ENCODE results near the gene NME3. TPM values are rescaled to one million over a fixed set of nuclear protein-coding genes. Genes with fewer than 3 reads are reported as not detected.

Gene NME3
- total RNA-seq, 4 donors from 2014 or later, result 35.3 to 208 (median 59.7) TPM

DNA sequence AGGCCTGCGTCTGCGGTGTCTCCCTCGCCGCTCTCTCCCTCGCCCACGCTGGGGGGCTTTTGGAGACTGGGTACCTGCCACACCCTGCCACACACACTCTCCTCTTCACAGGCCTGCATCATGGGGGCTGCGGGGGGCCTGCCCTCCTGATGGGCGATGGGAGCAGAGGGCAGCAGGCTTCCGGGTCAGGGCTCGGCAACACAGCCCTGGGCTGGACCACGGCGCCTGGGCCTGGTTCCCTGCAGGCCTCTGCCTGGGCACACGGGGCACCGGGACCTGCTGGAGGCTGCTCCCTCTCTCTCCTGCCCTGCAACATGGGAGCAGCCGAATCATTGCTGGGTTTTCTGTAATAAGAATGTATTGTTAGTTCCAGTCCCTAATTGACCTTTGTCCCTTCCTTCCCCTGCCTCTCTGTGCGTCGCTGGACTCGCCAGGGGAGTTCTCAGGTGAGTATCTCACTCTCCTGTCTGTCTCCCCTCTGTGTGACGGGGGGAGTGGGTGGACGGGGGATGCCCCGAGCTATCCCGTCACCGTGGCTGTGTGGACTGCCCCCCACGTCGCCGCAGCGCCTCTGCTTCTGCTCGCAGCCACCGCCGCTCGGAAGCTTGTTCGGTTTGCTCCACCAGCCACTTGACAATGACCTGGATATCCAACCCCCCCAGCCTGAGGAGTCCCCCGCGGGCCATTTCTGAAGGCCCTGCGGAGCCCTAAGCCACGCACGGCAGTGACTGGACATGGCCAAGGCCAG, 13.5 kb downstream of the NME3 start:
- H3K4me3 ChIP-seq, result no peak overlapping the region
- TF ChIP-seq POLR2A (IDR thresholded peaks at IDR 0.05), result no peak
- TF ChIP-seq, protein P1, sequence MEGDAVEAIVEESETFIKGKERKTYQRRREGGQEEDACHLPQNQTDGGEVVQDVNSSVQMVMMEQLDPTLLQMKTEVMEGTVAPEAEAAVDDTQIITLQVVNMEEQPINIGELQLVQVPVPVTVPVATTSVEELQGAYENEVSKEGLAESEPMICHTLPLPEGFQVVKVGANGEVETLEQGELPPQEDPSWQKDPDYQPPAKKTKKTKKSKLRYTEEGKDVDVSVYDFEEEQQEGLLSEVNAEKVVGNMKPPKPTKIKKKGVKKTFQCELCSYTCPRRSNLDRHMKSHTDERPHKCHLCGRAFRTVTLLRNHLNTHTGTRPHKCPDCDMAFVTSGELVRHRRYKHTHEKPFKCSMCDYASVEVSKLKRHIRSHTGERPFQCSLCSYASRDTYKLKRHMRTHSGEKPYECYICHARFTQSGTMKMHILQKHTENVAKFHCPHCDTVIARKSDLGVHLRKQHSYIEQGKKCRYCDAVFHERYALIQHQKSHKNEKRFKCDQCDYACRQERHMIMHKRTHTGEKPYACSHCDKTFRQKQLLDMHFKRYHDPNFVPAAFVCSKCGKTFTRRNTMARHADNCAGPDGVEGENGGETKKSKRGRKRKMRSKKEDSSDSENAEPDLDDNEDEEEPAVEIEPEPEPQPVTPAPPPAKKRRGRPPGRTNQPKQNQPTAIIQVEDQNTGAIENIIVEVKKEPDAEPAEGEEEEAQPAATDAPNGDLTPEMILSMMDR (IDR thresholded peaks at IDR 0.05), result no peak
- intact Hi-C loops (cut with DNase I; ENCODE audit: low total_unique reads), result no loop called here
- H3K9me3 ChIP-seq, result no peaks in the 10 kb centered on the region
- H3K27ac ChIP-seq, result no peak overlapping the region
- H3K4me1 ChIP-seq, result no peaks in the 10 kb centered on the region
- H3K36me3 ChIP-seq, result no peaks in the 10 kb centered on the region
- H3K27me3 ChIP-seq, result no peaks in the 10 kb centered on the region
- no peak for DNase-seq

DNA sequence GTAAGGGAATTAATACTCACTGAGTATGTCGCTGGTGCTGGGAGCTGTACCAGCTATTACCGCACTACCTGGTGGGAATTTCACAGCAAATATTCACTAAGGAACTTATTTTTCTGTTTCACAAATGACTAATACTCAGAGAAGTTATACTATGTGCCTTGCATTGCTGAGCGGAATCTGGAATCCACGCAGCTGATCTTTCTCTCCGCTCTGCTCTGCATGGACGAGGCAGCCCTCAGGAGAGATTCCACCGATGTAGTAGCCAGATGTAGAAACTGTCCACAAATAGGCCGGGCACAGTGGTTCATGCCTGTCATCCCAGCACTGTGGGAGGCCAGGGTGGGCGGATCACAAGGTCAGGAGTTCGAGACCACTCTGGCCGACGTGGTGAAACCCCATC, 17.1 kb downstream of the NME3 start:
- Histone ChIP-seq H3K4me1 (no peaks in the 10 kb centered on the region), H3K4me3 (no peak overlapping the region), H3K9me3 (no peaks in the 10 kb centered on the region), H3K27me3 (no peaks in the 10 kb centered on the region), H3K36me3 (no peaks in the 10 kb centered on the region), H3K27ac (no peak overlapping the region)
- intact Hi-C loops (cut with DNase I; ENCODE audit: low total_unique reads), result no loop called here
- TF ChIP-seq, protein P1 (IDR thresholded peaks at IDR 0.05), result no peak
- TF ChIP-seq POLR2A (IDR thresholded peaks at IDR 0.05), result no peak
- DNase-seq, result no peak

DNA sequence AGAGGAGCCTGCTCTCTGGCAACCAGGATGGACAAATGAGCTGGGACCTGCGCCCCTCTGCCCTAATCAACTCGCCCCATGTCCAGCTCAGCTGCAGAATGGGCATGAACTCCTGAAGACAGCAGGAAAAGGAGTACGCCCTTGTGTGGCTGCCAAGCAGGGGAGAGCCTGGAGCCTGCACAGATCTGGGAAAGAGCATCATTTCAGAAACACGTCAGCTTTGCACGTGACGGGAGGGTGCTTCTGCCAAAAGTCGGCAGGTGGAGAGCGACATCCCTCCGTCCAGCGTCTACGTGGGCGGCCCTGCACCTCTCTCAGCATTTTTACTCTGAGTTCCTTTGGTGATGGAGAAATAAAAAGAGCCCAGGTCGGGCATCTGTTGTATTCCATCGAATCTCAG, 18.5 kb downstream of the NME3 start:
- Histone ChIP-seq H3K27me3 (no peaks in the 10 kb centered on the region), H3K4me1 (no peaks in the 10 kb centered on the region), H3K27ac (no peak overlapping the region), H3K36me3 (no peaks in the 10 kb centered on the region), H3K4me3 (no peak overlapping the region), H3K9me3 (no peaks in the 10 kb centered on the region)
- no peak for DNase-seq
- intact Hi-C loops (cut with DNase I; ENCODE audit: low total_unique reads), result no loop called here
- TF ChIP-seq POLR2A (IDR thresholded peaks at IDR 0.05), result no peak
- TF ChIP-seq, protein P1 (IDR thresholded peaks at IDR 0.05), result no peak

DNA sequence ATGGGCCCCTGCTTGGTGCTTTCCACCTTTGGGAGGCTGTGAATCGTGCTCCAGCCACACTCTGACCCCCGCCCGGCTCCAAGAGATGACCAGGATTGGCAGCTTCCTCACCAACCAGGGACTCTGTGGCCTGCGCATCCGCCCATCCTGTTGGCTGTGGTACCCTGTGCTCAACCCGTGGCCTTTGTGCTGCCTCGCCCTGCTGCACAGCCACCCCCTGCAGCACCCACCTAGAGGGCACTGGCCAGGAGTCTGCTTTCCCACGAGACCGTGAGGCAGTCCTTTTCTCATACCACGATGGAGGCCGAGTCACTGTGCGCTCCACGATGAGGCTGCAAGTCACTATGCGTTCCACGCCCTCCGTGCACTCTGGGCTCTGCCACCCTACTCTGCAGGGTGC, 19.4 kb downstream of the NME3 start:
- Histone ChIP-seq H3K4me1 (no peaks in the 10 kb centered on the region), H3K27ac (no peak overlapping the region), H3K36me3 (no peaks in the 10 kb centered on the region), H3K4me3 (no peak overlapping the region), H3K27me3 (no peaks in the 10 kb centered on the region), H3K9me3 (no peaks in the 10 kb centered on the region)
- no peak for DNase-seq
- no peak for TF ChIP-seq POLR2A (IDR thresholded peaks at IDR 0.05)
- TF ChIP-seq, protein P1 (IDR thresholded peaks at IDR 0.05), result no peak
- intact Hi-C loops (cut with DNase I; ENCODE audit: low total_unique reads), result no loop called here

DNA sequence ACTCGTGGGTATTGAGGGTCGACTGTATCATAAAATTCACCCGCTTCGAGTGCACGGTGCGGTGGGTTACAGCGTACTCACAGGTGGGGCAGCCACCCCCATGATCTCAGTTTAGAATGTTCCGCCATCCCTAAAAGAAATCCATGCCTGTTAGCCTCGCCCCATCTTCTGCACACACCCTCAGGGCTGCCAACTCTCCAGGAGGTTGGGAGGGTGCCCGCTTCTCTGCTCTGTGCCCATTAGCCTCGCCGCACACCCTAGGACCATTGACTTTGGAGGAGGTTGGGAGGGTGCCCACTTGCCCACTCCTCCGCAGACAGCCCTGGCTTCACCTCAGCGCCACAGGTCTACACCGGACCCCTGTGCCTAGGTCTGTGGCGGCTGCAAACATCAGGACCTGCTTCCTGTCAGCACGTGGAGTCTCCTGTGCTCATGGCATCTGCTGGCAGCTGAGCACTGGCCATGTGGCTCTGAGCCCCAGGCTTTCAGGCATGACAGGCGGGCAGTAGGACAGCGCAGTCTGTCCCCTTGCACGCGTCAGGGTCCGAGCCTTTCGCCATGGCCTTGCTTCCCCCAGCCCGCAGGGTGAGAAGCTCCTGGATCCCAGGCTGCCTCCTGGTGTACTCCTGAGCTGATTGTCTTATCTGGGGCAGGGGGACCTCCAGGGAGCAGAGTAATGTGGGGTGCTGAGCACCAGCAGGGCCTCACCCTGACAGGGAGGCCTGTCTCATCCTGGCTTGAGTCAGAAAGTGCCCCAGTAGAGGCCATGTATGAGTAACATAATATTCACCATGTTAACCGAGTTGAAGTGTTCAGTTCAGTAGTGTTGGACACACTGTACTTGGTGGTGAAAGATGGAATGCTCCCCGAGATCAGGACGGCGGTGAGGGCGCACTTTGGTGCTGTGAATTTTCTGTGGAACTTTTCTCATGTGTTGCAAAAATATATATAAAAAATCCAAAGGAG, 21.9 kb downstream of the NME3 start:
- Histone ChIP-seq H3K4me3 (no peak overlapping the region), H3K4me1 (no peaks in the 10 kb centered on the region), H3K9me3 (no peaks in the 10 kb centered on the region), H3K27me3 (no peaks in the 10 kb centered on the region), H3K27ac (no peak overlapping the region), H3K36me3 (no peaks in the 10 kb centered on the region)
- TF ChIP-seq POLR2A (IDR thresholded peaks at IDR 0.05), result no peak
- TF ChIP-seq, protein P1 (IDR thresholded peaks at IDR 0.05), result no peak
- intact Hi-C loops (cut with DNase I; ENCODE audit: low total_unique reads), result no loop called here
- DNase-seq, result no peak
